ENCODE data around the gene DUSP6. TPM values are rescaled to one million over a fixed set of nuclear protein-coding genes. Genes with fewer than 3 reads are reported as not detected.

Gene DUSP6
- total and polyA plus RNA-seq, 4 experiments from 2014 or later: 0.90 to 2.2 (median 1.7) TPM

DNA sequence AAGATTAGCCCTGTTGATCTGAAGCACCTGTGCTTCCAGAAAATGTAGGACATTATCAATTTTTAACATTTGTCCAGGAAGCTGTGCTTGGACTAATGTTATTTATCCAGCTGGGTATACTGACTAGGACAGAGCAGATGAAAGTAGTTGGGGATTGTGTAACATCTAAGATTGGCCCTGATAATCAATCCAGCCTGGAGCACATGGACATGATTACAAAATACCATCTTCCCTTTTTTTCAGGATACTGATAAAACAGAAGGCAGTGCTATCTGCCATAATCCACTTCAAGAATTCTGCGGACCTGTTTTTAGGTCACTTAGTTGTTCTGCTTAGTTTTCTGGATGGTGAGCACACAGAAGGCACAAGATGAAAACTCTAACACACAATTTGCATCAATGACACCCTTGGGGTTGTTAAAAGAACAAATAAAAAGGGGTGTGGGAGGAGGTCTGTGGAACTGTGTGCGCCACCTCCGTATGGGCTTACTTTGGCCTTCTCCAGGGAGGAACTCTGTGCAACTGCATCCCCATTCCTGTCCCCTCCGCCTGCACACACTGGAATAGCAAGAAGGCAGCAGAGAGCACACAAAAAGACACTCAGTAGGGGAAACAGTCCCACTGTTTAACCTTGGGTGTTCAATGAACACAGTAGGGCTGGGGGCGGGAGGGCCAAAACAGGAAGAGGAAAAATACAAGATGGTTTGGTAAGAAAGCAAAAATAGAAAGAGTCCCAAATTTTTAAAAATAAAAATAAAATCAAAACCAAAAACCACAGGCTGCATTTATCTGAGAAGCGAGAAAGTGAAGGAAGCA lies 31.1 kb upstream of the DUSP6 start:
- Mint-ChIP-seq H3K4me1 (no peaks in the 10 kb centered on the region), H3K9me3 (no peaks in the 10 kb centered on the region), H3K27me3 (no peaks in the 10 kb centered on the region), H3K4me3 (no peak overlapping the region), H3K27ac (no peak overlapping the region), H3K36me3 (no peaks in the 10 kb centered on the region)
- no peak overlapping the region for H3K4me3 ChIP-seq (ENCODE audit: low read length in 2 of 2)
- no peak overlapping the region for H3K27ac ChIP-seq (ENCODE audit: low read depth, low read length)
- no peak for DNase-seq
- H3K27me3 ChIP-seq (ENCODE audit: insufficient read depth, low read length): no peaks in the 10 kb centered on the region
- no peaks in the 10 kb centered on the region for H3K9me3 ChIP-seq (ENCODE audit: control insufficient read depth in 1 of 2, low read length in 2 of 2)
- ChIA-PET POLR2A (ENCODE audit: partially characterized antibody) (no interaction called here), CTCF (ENCODE audit: partially characterized antibody) (no interaction called here)
- H3K36me3 ChIP-seq (ENCODE audit: insufficient read depth, low read length): no peaks in the 10 kb centered on the region
- intact Hi-C loops (cut with micrococcal nuclease): no loop called here
- H3K4me1 ChIP-seq (ENCODE audit: insufficient read depth, low read length): no peaks in the 10 kb centered on the region

DNA sequence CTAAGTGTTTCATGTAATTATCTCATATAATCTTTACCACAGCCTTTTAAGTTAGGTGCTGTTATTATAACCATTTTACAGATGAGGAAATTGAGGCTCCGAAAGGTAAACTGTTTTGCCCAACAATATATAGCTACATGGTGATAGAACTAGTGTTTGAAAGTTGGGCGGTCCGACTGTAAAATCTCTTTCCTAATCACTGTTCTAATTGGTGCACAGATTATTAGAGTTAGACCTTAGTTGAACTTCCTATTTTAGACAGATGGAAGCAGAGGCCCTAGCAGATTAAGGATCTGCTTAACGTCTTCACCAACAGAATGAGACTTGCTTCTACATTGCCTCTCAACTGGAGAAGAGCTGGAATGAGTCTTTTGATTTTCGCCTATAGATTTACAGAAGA lies 30.0 kb upstream of the DUSP6 start:
- Mint-ChIP-seq H3K36me3 (no peaks in the 10 kb centered on the region), H3K27me3 (no peaks in the 10 kb centered on the region), H3K27ac (no peak overlapping the region), H3K4me3 (no peak overlapping the region), H3K4me1 (no peaks in the 10 kb centered on the region), H3K9me3 (no peaks in the 10 kb centered on the region)
- no peak overlapping the region for H3K4me3 ChIP-seq (ENCODE audit: low read length in 2 of 2)
- H3K9me3 ChIP-seq (ENCODE audit: control insufficient read depth in 1 of 2, low read length in 2 of 2): no peaks in the 10 kb centered on the region
- no peak for DNase-seq
- H3K36me3 ChIP-seq (ENCODE audit: insufficient read depth, low read length): no peaks in the 10 kb centered on the region
- POLR2A ChIA-PET (ENCODE audit: partially characterized antibody): no interaction called here
- CTCF ChIA-PET (ENCODE audit: partially characterized antibody): no interaction called here
- no peaks in the 10 kb centered on the region for H3K4me1 ChIP-seq (ENCODE audit: insufficient read depth, low read length)
- intact Hi-C loops (cut with micrococcal nuclease): no loop called here
- H3K27me3 ChIP-seq (ENCODE audit: insufficient read depth, low read length): no peaks in the 10 kb centered on the region
- no peak overlapping the region for H3K27ac ChIP-seq (ENCODE audit: low read depth, low read length)

DNA sequence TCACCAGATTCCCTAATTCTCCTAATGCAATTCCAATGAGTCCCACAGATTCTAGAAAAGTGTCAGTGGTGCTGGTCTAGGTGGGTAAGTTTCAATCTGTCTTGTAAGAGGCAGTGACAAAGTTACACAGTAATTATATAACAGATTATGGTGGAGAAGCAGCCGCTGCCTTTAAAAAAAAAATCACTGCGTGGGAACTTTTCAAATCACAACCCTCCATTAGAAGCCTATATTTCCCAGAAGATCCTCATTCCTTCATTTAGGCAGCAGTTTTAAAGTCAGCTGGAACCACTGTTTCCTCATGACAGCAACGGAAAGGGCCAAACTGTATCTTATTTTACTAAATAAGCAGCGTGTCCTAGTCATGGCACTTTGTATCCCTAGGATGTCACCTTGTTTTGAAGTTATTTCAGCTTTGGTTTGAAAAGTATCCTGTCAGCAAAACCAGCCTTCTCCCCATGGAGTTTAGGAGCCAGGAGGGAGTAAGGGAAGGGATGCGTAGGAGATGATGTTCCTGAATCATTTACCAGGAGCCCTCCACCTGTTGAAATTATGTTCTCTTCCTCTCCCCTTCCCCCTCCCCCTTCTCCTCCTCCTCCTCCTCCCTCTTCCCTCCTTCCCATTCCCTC lies 27.7 kb upstream of the DUSP6 start:
- no peak overlapping the region for H3K4me3 ChIP-seq (ENCODE audit: low read length in 2 of 2)
- no peaks in the 10 kb centered on the region for H3K27me3 ChIP-seq (ENCODE audit: insufficient read depth, low read length)
- Mint-ChIP-seq H3K27me3 (no peaks in the 10 kb centered on the region), H3K9me3 (no peaks in the 10 kb centered on the region), H3K4me3 (no peak overlapping the region), H3K4me1 (peaks cover 9 to 11% (median 10%) of the 10 kb centered on the region in 4 donors), H3K36me3 (no peaks in the 10 kb centered on the region), H3K27ac (no peak overlapping the region)
- H3K27ac ChIP-seq (ENCODE audit: low read depth, low read length): no peak overlapping the region
- CTCF ChIA-PET (ENCODE audit: partially characterized antibody): no interaction called here
- no peak for DNase-seq
- intact Hi-C loops (cut with micrococcal nuclease): no loop called here
- H3K9me3 ChIP-seq (ENCODE audit: control insufficient read depth in 1 of 2, low read length in 2 of 2): no peaks in the 10 kb centered on the region
- H3K4me1 ChIP-seq (ENCODE audit: insufficient read depth, low read length): peaks cover 8% of the 10 kb centered on the region
- no peaks in the 10 kb centered on the region for H3K36me3 ChIP-seq (ENCODE audit: insufficient read depth, low read length)
- POLR2A ChIA-PET (ENCODE audit: partially characterized antibody): no interaction called here

GRCh38 chr12:89379148-89379838 lies 27.0 kb upstream of the DUSP6 start:
- intact Hi-C loops (cut with micrococcal nuclease): no loop called here

DNA sequence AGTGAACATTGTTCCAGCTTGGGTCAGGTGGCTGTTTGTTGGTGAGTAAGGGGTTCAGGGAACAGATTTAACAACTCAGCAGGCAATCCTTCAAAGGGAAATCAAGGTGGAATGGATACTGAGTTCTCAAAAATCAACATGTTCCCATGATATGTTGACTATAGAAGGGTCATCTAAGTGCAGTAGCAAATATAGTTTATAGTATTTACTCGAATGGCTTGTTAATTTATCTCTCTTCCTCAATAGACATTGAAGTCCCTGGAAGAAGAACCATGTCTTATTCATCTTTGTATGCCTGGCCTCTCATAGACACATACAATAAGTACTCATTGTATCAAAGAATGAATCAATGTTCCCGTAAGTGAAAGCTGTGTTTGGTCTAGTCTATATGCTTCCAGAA lies 24.5 kb upstream of the DUSP6 start:
- Mint-ChIP-seq H3K27ac (no peak overlapping the region), H3K27me3 (no peaks in the 10 kb centered on the region), H3K36me3 (no peaks in the 10 kb centered on the region), H3K4me3 (no peak overlapping the region), H3K9me3 (no peaks in the 10 kb centered on the region), H3K4me1 (peaks cover 9 to 11% (median 10%) of the 10 kb centered on the region in 4 donors)
- Histone ChIP-seq H3K27ac (ENCODE audit: low read depth, low read length) (no peak overlapping the region), H3K27me3 (ENCODE audit: insufficient read depth, low read length) (no peaks in the 10 kb centered on the region), H3K9me3 (ENCODE audit: control insufficient read depth in 1 of 2, low read length in 2 of 2) (no peaks in the 10 kb centered on the region), H3K4me3 (ENCODE audit: low read length in 2 of 2) (no peak overlapping the region), H3K36me3 (ENCODE audit: insufficient read depth, low read length) (no peaks in the 10 kb centered on the region), H3K4me1 (ENCODE audit: insufficient read depth, low read length) (peaks cover 8% of the 10 kb centered on the region)
- ChIA-PET CTCF (ENCODE audit: partially characterized antibody) (no interaction called here), POLR2A (ENCODE audit: partially characterized antibody) (no interaction called here)
- DNase-seq: no peak
- intact Hi-C loops (cut with micrococcal nuclease): no loop called here

More at GRCh38 chr12:89379148-89379838, 27.0 kb upstream of the DUSP6 start:
- no peaks in the 10 kb centered on the region for H3K9me3 Mint-ChIP-seq
- H3K4me3 Mint-ChIP-seq: no peak overlapping the region
- no peak for DNase-seq
- no peaks in the 10 kb centered on the region for H3K27me3 Mint-ChIP-seq
- CTCF ChIA-PET (ENCODE audit: partially characterized antibody): no interaction called here
- peaks cover 8% of the 10 kb centered on the region for H3K4me1 ChIP-seq (ENCODE audit: insufficient read depth, low read length)
- H3K27me3 ChIP-seq (ENCODE audit: insufficient read depth, low read length): no peaks in the 10 kb centered on the region
- no peak overlapping the region for H3K4me3 ChIP-seq (ENCODE audit: low read length in 2 of 2)
- POLR2A ChIA-PET (ENCODE audit: partially characterized antibody): no interaction called here
- H3K36me3 Mint-ChIP-seq: no peaks in the 10 kb centered on the region
- H3K9me3 ChIP-seq (ENCODE audit: control insufficient read depth in 1 of 2, low read length in 2 of 2): no peaks in the 10 kb centered on the region
- peaks cover 9 to 11% (median 10%) of the 10 kb centered on the region in 4 donors for H3K4me1 Mint-ChIP-seq
- no peak overlapping the region for H3K27ac ChIP-seq (ENCODE audit: low read depth, low read length)
- no peak overlapping the region for H3K27ac Mint-ChIP-seq
- no peaks in the 10 kb centered on the region for H3K36me3 ChIP-seq (ENCODE audit: insufficient read depth, low read length)

DNA sequence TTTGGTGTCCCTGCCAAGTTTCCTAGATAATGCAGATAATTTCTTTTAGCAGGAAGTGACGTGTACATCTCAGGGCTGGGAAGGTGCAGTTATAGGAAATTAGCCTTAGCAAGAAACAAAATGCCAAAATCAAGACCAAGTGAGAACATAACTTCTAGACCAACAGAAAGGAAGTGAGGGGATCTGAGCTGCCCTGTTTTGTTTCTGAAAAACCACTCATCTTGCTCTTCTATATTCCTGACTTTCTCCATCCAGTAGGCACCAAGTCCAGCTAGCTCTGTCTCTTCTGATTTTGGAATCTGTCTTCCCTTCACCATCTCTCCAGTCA lies 23.9 kb upstream of the DUSP6 start:
- no peaks in the 10 kb centered on the region for H3K36me3 Mint-ChIP-seq
- no peak overlapping the region for H3K27ac Mint-ChIP-seq
- Histone ChIP-seq H3K9me3 (ENCODE audit: control insufficient read depth in 1 of 2, low read length in 2 of 2) (no peaks in the 10 kb centered on the region), H3K27me3 (ENCODE audit: insufficient read depth, low read length) (no peaks in the 10 kb centered on the region), H3K4me1 (ENCODE audit: insufficient read depth, low read length) (peaks cover 8% of the 10 kb centered on the region), H3K27ac (ENCODE audit: low read depth, low read length) (no peak overlapping the region), H3K4me3 (ENCODE audit: low read length in 2 of 2) (no peak overlapping the region), H3K36me3 (ENCODE audit: insufficient read depth, low read length) (no peaks in the 10 kb centered on the region)
- H3K4me1 Mint-ChIP-seq: peaks cover 9 to 11% (median 10%) of the 10 kb centered on the region in 4 donors
- DNase-seq: no peak
- H3K27me3 Mint-ChIP-seq: no peaks in the 10 kb centered on the region
- ChIA-PET CTCF (ENCODE audit: partially characterized antibody) (no interaction called here), POLR2A (ENCODE audit: partially characterized antibody) (no interaction called here)
- H3K4me3 Mint-ChIP-seq: no peak overlapping the region
- intact Hi-C loops (cut with micrococcal nuclease): no loop called here
- H3K9me3 Mint-ChIP-seq: no peaks in the 10 kb centered on the region

DNA sequence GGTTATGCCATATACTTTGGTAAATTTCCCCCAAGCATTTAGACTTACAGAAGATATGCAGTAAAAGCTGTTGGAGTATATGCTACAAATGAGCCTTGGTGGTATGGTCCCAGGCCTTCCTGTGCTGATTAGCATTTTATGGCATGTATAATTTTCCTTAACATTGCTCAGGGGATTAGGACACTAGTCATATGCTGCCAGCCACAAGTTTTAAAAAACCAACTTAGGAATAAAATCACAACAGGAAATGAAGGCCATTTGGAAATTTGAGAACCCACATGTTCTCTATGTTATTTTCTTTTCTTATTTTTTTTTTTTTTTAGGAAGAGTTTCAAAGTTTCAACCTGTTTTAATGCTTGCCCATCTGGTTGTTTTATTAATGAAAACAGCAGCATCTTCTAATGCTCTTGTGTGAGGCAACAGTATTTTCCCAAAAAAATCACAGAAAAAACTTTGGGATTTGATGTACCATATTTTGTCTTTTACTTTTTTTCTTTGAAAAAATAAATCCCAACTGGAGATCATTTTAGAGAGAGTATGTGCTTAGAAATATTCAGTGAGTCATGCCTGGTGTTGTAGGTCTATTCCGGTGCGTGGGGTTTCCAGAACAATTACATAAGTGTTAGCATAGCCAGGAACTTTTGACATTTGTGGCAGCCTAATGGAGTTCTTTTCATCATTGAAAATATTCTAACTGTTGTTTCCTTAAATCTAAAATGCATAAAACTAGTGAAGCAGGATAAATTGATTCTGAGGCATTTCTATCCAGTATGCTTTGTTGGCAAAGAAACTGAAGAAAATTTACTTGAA lies 21.7 kb upstream of the DUSP6 start:
- no peaks in the 10 kb centered on the region for H3K9me3 Mint-ChIP-seq
- no peak overlapping the region for H3K4me3 Mint-ChIP-seq
- H3K36me3 Mint-ChIP-seq: no peaks in the 10 kb centered on the region
- H3K27ac Mint-ChIP-seq: no peak overlapping the region
- Histone ChIP-seq H3K9me3 (ENCODE audit: control insufficient read depth in 1 of 2, low read length in 2 of 2) (no peaks in the 10 kb centered on the region), H3K36me3 (ENCODE audit: insufficient read depth, low read length) (no peaks in the 10 kb centered on the region), H3K4me1 (ENCODE audit: insufficient read depth, low read length) (peaks cover 8% of the 10 kb centered on the region), H3K27ac (ENCODE audit: low read depth, low read length) (no peak overlapping the region), H3K27me3 (ENCODE audit: insufficient read depth, low read length) (no peaks in the 10 kb centered on the region), H3K4me3 (ENCODE audit: low read length in 2 of 2) (no peak overlapping the region)
- ChIA-PET POLR2A (ENCODE audit: partially characterized antibody) (no interaction called here), CTCF (ENCODE audit: partially characterized antibody) (no interaction called here)
- intact Hi-C loops (cut with micrococcal nuclease): no loop called here
- DNase-seq: no peak
- H3K4me1 Mint-ChIP-seq: peaks cover 9 to 14% (median 10%) of the 10 kb centered on the region in 4 donors
- no peaks in the 10 kb centered on the region for H3K27me3 Mint-ChIP-seq
